ENCODE results near the gene FNDC3B. TPM values are rescaled to one million over a fixed set of nuclear protein-coding genes. Genes with fewer than 3 reads are reported as not detected.
"Not testable (repeated sequence)": the region's sequence is repeated elsewhere in the genome, so short reads cannot be mapped to it uniquely, and the experiment has no call there.

Gene FNDC3B
- total RNA-seq, 1 experiment from 2014 or later, result 48.6 TPM

DNA sequence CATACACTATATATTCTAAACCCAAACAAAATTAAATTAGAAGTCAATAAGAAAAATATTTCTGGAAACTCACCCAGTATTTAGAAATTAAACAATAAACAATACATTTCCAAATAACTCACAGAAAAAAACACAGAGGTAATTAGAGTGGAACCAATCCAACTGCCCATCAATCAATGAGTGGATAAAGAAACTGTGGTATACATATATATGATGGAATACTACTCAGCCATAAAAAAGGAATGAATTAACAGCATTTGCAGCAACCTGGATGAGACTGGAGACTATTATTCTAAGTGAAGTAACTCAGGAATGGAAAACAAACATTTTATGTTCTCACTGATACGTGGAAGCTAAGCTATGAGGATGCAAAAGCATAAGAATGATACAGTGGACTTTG, 37.8 kb upstream of the FNDC3B start:
- H3F3A ChIP-seq (ENCODE audit: low read length, unreplicated experiment); ATAC-seq; H2AFZ ChIP-seq (ENCODE audit: low read length); H3K27ac ChIP-seq (ENCODE audit: low read length); BruUV-seq (replicated peaks); H3K9me2 ChIP-seq (replicated peaks; ENCODE audit: low read length); POLR2A ChIA-PET (ENCODE audit: unreplicated experiment); H3K4me1 ChIP-seq (ENCODE audit: insufficient read depth, low read length); H3K9me3 ChIP-seq (ENCODE audit: low read length); H4K20me1 ChIP-seq (ENCODE audit: low read length); H3K27me3 ChIP-seq (ENCODE audit: low read length); CTCF ChIA-PET; H3K4me3 ChIP-seq (ENCODE audit: low read length); H3K9ac ChIP-seq (ENCODE audit: low read length); DNase-seq; H3K4me2 ChIP-seq (ENCODE audit: low read length); H3K79me2 ChIP-seq (ENCODE audit: low read length); H3K36me3 ChIP-seq (ENCODE audit: low read depth, low read length): not testable (repeated sequence)
- intact Hi-C loops (cut with micrococcal nuclease), result loop anchor here (5.0 kb wide), 1 partner anchor 36 kb away; the partner anchor contains the start of gene FNDC3B

DNA sequence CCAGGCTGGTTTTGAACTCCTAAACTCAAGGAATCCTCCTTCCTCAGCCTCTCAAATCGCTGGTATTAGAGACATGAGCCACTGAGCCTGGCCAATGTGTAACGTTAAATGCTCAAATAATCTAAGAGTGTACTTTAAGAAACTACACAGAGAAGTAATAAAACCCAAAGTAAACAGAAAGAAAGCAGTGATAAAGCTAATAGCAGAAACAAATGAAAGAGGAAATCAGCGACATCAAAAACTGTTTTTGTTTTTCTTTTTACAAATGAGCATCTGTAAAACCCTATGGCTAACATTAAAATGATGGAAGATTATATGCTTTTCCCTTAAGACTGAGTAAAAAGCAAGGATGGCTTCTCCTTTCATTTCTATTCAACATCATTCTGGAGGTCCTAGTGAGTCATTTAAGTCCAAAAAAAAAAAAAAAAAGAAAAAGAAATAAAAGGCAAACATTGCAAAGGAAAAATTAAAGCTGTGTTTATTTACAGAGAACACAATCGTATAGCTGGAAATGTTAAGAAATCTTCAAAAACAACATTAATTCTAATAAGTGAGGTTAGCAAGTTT, 36.8 kb upstream of the FNDC3B start:
- Histone ChIP-seq H4K20me1 (ENCODE audit: low read length) (no peaks in the 10 kb centered on the region), H3K36me3 (ENCODE audit: low read depth, low read length) (no peaks in the 10 kb centered on the region), H3K4me2 (ENCODE audit: low read length) (peak overlapping the region; percentile 40), H3K9me2 (replicated peaks; ENCODE audit: low read length) (no peaks in the 10 kb centered on the region), H3K27me3 (ENCODE audit: low read length) (no peaks in the 10 kb centered on the region), H3K4me1 (ENCODE audit: insufficient read depth, low read length) (peaks cover 10% of the 10 kb centered on the region; the same call in 1 of the 2 replicates), H2AFZ (ENCODE audit: low read length) (peak overlapping the region; percentile 27), H3K79me2 (ENCODE audit: low read length) (no peaks in the 10 kb centered on the region), H3F3A (ENCODE audit: low read length, unreplicated experiment) (no peaks in the 10 kb centered on the region), H3K4me3 (ENCODE audit: low read length) (0 out of 2 replicates have a peak overlapping the region, but pooled peaks have one; percentile 4), H3K27ac (ENCODE audit: low read length) (no peak overlapping the region), H3K9ac (ENCODE audit: low read length) (no peak overlapping the region), H3K9me3 (ENCODE audit: low read length) (no peaks in the 10 kb centered on the region)
- POLR2A ChIA-PET (ENCODE audit: unreplicated experiment), result interaction anchor here (0.6 kb wide), 1 partner anchor 38 kb away, joined by 3 read pairs; no protein-coding TSS in a partner anchor
- CTCF ChIA-PET, result interaction anchor here (0.5 to 0.6 kb wide), 2 partner anchors 9 to 865 kb away, joined by 3 to 11 read pairs; no protein-coding TSS in a partner anchor
- DNase-seq, result no peak
- ATAC-seq, result peak; percentile 81
- intact Hi-C loops (cut with micrococcal nuclease), result loop anchor here (5.0 kb wide), 1 partner anchor 35 kb away; the partner anchor contains the start of gene FNDC3B
- BruUV-seq (replicated peaks), result no TSS peak
- no peak for TF ChIP-seq EZH2 (IDR thresholded peaks at IDR 0.05; ENCODE audit: low read length, unreplicated experiment)
- TF ChIP-seq, protein P1, sequence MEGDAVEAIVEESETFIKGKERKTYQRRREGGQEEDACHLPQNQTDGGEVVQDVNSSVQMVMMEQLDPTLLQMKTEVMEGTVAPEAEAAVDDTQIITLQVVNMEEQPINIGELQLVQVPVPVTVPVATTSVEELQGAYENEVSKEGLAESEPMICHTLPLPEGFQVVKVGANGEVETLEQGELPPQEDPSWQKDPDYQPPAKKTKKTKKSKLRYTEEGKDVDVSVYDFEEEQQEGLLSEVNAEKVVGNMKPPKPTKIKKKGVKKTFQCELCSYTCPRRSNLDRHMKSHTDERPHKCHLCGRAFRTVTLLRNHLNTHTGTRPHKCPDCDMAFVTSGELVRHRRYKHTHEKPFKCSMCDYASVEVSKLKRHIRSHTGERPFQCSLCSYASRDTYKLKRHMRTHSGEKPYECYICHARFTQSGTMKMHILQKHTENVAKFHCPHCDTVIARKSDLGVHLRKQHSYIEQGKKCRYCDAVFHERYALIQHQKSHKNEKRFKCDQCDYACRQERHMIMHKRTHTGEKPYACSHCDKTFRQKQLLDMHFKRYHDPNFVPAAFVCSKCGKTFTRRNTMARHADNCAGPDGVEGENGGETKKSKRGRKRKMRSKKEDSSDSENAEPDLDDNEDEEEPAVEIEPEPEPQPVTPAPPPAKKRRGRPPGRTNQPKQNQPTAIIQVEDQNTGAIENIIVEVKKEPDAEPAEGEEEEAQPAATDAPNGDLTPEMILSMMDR (conservative IDR thresholded peaks at IDR 0.05; ENCODE audit: low read depth, low read length), result no peak
- no peak for TF ChIP-seq EZH2phosphoT487 (IDR thresholded peaks at IDR 0.05; ENCODE audit: borderline replicate concordance, low read length)

DNA sequence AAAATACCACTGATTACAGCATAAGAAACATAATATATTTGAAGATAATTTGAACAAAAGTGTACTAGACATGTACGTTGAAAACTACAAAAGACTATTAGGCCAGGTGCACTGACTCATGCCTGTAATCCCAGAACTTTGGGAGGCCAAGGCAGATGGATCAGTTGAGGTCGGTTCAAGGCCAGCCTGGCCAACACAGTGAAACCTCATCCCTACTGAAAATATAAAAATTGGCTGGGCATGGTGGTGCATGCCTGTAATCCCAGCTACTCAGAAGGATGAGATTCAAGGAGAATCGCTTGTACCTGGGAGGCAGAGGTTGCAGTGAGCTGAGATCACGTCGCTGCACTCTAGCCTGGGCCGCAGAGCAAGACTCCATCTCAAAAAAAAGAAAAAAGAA, 36.2 kb upstream of the FNDC3B start:
- no peaks in the 10 kb centered on the region for H3F3A ChIP-seq (ENCODE audit: low read length, unreplicated experiment)
- no peak overlapping the region for H3K9ac ChIP-seq (ENCODE audit: low read length)
- DNase-seq (no peak), ATAC-seq (no peak)
- H3K27me3 ChIP-seq (ENCODE audit: low read length), result no peaks in the 10 kb centered on the region
- BruUV-seq (replicated peaks), result no TSS peak
- no peak overlapping the region for H2AFZ ChIP-seq (ENCODE audit: low read length)
- no peak overlapping the region for H3K27ac ChIP-seq (ENCODE audit: low read length)
- TF ChIP-seq EZH2phosphoT487 (IDR thresholded peaks at IDR 0.05; ENCODE audit: borderline replicate concordance, low read length), result no peak
- TF ChIP-seq, protein P1 (conservative IDR thresholded peaks at IDR 0.05; ENCODE audit: low read depth, low read length), result no peak
- TF ChIP-seq EZH2 (IDR thresholded peaks at IDR 0.05; ENCODE audit: low read length, unreplicated experiment), result no peak
- no peaks in the 10 kb centered on the region for H3K9me2 ChIP-seq (replicated peaks; ENCODE audit: low read length)
- H3K4me3 ChIP-seq (ENCODE audit: low read length), result no peak overlapping the region
- H3K9me3 ChIP-seq (ENCODE audit: low read length), result no peaks in the 10 kb centered on the region
- peaks cover 10% of the 10 kb centered on the region; the same call in 1 of the 2 replicates for H3K4me1 ChIP-seq (ENCODE audit: insufficient read depth, low read length)
- intact Hi-C loops (cut with micrococcal nuclease), result loop anchor here (5.0 kb wide), 1 partner anchor 34 kb away; the partner anchor contains the start of gene FNDC3B
- no peak overlapping the region for H3K4me2 ChIP-seq (ENCODE audit: low read length)
- no peaks in the 10 kb centered on the region for H3K36me3 ChIP-seq (ENCODE audit: low read depth, low read length)
- no peaks in the 10 kb centered on the region for H4K20me1 ChIP-seq (ENCODE audit: low read length)
- ChIA-PET POLR2A (ENCODE audit: unreplicated experiment) (no interaction called here), CTCF (interaction anchor here (0.5 to 0.6 kb wide), 2 partner anchors 9 to 866 kb away, joined by 3 to 11 read pairs; no protein-coding TSS in a partner anchor)
- H3K79me2 ChIP-seq (ENCODE audit: low read length), result no peaks in the 10 kb centered on the region
